ENCODE data around the gene ANKRD13D.

The ANKRD13D gene

DNA sequence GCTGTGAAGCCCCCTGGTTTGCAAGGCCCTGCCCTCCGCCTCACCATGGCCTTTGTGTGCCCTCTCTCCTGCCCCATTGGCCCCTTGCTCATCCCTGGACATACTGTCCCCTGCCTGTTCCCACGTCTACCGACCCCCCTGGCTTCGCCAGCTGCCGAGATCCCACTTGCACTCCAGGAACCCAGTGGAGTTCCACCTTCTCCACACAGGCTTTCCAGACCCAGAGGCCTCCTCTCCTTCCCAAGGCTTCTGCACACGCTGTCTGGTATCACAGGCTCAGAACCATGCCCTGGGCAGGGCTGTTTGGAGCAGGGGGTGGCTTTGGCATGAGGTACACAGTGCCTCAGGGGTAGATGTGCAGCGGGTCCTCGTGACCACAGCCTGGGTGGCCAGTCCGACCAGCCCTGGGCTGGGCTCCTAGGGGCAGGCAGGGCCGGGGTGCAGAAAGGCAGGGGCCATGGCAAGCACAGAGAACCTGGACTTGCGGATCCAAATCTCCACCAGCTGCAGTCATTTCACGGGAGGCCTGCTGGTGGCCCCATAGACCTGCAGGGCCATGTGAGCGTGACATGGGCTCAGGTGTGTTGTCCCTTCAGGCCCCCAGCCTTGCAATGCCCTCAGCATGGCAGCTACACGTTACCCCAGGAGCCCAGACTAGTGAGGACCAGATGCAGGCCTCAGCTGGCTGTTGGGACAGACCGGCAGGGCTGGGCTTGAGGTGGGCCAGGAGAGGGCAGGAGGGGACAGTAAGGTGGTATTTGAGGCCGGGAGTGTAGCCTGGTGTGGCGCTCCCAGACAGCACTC lies 13.3 kb upstream of the ANKRD13D start:
- Mint-ChIP-seq H3K4me1 (ENCODE audit: low read depth) (peaks cover 94% of the 10 kb centered on the region), H3K27me3 (no peaks in the 10 kb centered on the region), H3K36me3 (ENCODE audit: low read depth) (peaks cover 99% of the 10 kb centered on the region), H3K27ac (peak overlapping the region; percentile 99), H3K4me3 (peak overlapping the region; percentile 81), H3K9me3 (no peaks in the 10 kb centered on the region)
- peak; percentile 64 for DNase-seq

GRCh38 chr11:67276781-67277230 lies 12.3 kb upstream of the ANKRD13D start:
- H3K27me3 Mint-ChIP-seq, result no peaks in the 10 kb centered on the region
- peak overlapping the region; percentile 81 for H3K4me3 Mint-ChIP-seq
- peaks cover 99% of the 10 kb centered on the region for H3K36me3 Mint-ChIP-seq (ENCODE audit: low read depth)
- H3K27ac Mint-ChIP-seq, result peak overlapping the region; percentile 99
- DNase-seq, result peak; percentile 81
- H3K4me1 Mint-ChIP-seq (ENCODE audit: low read depth), result peaks cover 84% of the 10 kb centered on the region
- H3K9me3 Mint-ChIP-seq, result no peaks in the 10 kb centered on the region

DNA sequence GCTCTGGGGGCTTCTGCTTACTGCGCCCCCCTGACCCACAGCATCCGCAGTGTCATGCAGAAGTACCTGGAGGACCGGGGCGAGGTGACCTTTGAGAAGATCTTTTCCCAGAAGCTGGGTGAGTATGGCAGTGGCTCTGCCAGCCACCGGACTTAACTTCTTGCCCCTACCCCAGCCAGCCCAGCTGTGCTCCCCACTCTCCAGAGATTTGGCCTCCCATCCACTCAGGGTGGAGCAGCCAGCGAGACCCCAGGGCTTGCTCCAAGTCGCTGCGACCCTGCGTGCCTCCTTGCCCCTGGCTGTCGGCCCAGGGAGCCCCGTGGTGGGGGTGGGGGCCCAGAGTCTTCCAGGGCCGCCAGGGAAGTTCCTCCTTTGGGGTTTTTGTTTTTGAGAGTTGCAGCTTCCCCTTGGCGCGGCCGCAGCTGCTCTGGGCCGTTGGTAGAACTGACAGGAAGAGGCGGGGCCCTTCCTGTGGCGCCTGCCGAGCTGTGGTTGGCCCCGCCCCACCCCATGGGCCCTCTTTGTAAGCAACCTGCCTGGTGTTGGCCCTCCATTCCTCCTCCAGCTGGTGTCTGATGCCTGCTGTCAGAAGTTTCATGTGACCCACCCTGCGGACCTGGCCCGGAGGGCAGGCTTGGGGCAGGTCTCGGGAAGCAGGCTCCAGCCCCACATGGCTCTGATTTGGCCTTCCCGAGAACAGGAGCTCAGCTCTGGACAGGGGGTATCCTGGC lies 11.7 kb upstream of the ANKRD13D start:
- Mint-ChIP-seq H3K27me3 (no peaks in the 10 kb centered on the region), H3K36me3 (ENCODE audit: low read depth) (peaks cover 98% of the 10 kb centered on the region), H3K9me3 (no peaks in the 10 kb centered on the region), H3K4me3 (peak overlapping the region; percentile 81), H3K4me1 (ENCODE audit: low read depth) (peaks cover 79% of the 10 kb centered on the region), H3K27ac (peak overlapping the region; percentile 99)
- peak; percentile 89 for DNase-seq

GRCh38 chr11:67278135-67278938 lies 10.8 kb upstream of the ANKRD13D start:
- H3K36me3 Mint-ChIP-seq (ENCODE audit: low read depth), result peaks cover 98% of the 10 kb centered on the region
- H3K9me3 Mint-ChIP-seq, result no peaks in the 10 kb centered on the region
- no peaks in the 10 kb centered on the region for H3K27me3 Mint-ChIP-seq
- peak overlapping the region; percentile 81 for H3K4me3 Mint-ChIP-seq
- no peak for DNase-seq
- peak overlapping the region; percentile 99 for H3K27ac Mint-ChIP-seq
- peaks cover 72% of the 10 kb centered on the region for H3K4me1 Mint-ChIP-seq (ENCODE audit: low read depth)

DNA sequence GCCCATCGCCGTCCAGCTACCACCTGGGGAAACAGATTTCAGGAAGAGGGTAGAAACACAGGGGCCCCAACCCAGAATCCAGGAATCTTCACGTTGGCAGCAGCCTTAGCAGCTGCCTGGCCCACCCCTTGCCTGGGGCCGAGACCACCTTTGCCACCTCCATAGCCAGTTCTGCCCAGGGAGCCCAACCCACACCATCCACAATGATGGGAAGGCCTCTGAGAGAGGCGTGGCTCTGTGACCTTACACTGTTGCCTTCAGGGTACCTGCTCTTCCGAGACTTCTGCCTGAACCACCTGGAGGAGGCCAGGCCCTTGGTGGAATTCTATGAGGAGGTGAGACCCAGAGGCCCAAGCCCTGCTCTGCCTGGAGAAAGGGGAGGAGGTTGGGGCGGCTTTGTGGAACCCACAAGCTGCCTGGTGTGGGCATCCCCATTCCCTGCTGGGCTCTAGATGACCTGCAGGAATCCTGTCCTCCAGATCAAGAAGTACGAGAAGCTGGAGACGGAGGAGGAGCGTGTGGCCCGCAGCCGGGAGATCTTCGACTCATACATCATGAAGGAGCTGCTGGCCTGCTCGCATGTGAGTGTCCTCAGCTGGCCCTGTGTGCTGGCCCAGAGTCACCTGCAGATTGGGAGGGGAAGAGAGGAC lies 10.0 kb upstream of the ANKRD13D start:
- Mint-ChIP-seq H3K27ac (peak overlapping the region; percentile 99), H3K27me3 (no peaks in the 10 kb centered on the region), H3K4me3 (peak overlapping the region; percentile 12), H3K4me1 (ENCODE audit: low read depth) (peaks cover 69% of the 10 kb centered on the region), H3K36me3 (ENCODE audit: low read depth) (peaks cover 98% of the 10 kb centered on the region), H3K9me3 (no peaks in the 10 kb centered on the region)
- no peak for DNase-seq

DNA sequence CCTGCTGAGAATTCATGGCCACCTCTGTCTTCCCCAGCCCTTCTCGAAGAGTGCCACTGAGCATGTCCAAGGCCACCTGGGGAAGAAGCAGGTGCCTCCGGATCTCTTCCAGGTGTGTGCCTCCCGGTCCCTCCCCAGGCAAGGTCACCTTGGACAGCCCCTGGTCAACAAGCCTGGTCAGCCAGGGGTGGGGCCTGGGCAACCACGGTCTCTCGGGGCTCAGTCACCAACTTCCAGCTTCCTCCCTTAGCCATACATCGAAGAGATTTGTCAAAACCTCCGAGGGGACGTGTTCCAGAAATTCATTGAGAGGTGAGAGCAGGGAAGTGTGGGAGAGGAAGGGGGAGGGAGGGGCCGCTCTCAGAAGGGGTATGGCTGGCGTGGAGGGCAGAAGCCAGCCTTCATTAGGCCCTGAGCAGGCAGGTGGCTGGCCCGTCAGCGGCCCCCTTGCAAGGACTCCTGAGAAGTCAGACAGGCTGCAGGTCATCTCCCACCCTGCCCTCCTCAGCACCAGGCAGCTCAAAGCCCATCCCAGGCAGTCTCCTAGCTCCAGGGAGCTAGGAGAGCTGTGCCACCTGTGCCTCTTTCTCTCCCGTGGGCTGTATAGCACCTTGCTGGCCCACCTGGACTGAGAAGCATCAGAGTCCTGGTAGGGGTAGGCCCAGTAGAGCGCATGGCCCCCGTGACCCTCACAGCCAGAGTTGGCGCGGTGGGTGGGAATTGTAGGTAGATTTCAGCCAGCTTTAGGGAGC lies 9.3 kb upstream of the ANKRD13D start:
- no peak for DNase-seq
- Mint-ChIP-seq H3K27ac (peak overlapping the region; percentile 99), H3K27me3 (no peaks in the 10 kb centered on the region), H3K4me3 (no peak overlapping the region), H3K36me3 (ENCODE audit: low read depth) (peaks cover 98% of the 10 kb centered on the region), H3K4me1 (ENCODE audit: low read depth) (peaks cover 64% of the 10 kb centered on the region), H3K9me3 (no peaks in the 10 kb centered on the region)

- Mint-ChIP-seq H3K9me3 (no peaks in the 10 kb centered on the region), H3K27ac (peak overlapping the region; percentile 89), H3K36me3 (ENCODE audit: low read depth) (peaks cover 97% of the 10 kb centered on the region), H3K4me3 (no peak overlapping the region), H3K27me3 (no peaks in the 10 kb centered on the region), H3K4me1 (ENCODE audit: low read depth) (peaks cover 62% of the 10 kb centered on the region)
- DNase-seq, result no peak
Measured at GRCh38 chr11:67280341-67280787, 8.7 kb upstream of the ANKRD13D start.

GRCh38 chr11:67280788-67281551 lies 8.1 kb upstream of the ANKRD13D start:
- Mint-ChIP-seq H3K9me3 (no peaks in the 10 kb centered on the region), H3K36me3 (ENCODE audit: low read depth) (peaks cover 97% of the 10 kb centered on the region), H3K27me3 (no peaks in the 10 kb centered on the region), H3K4me1 (ENCODE audit: low read depth) (peaks cover 61% of the 10 kb centered on the region), H3K4me3 (no peak overlapping the region), H3K27ac (peak overlapping the region; percentile 89)
- DNase-seq, result no peak

GRCh38 chr11:67281552-67282150 lies 7.5 kb upstream of the ANKRD13D start:
- peaks cover 95% of the 10 kb centered on the region for H3K36me3 Mint-ChIP-seq (ENCODE audit: low read depth)
- H3K27ac Mint-ChIP-seq, result peak overlapping the region; percentile 75
- H3K9me3 Mint-ChIP-seq, result no peaks in the 10 kb centered on the region
- no peak for DNase-seq
- H3K27me3 Mint-ChIP-seq, result no peaks in the 10 kb centered on the region
- H3K4me3 Mint-ChIP-seq, result no peak overlapping the region
- peaks cover 59% of the 10 kb centered on the region for H3K4me1 Mint-ChIP-seq (ENCODE audit: low read depth)

DNA sequence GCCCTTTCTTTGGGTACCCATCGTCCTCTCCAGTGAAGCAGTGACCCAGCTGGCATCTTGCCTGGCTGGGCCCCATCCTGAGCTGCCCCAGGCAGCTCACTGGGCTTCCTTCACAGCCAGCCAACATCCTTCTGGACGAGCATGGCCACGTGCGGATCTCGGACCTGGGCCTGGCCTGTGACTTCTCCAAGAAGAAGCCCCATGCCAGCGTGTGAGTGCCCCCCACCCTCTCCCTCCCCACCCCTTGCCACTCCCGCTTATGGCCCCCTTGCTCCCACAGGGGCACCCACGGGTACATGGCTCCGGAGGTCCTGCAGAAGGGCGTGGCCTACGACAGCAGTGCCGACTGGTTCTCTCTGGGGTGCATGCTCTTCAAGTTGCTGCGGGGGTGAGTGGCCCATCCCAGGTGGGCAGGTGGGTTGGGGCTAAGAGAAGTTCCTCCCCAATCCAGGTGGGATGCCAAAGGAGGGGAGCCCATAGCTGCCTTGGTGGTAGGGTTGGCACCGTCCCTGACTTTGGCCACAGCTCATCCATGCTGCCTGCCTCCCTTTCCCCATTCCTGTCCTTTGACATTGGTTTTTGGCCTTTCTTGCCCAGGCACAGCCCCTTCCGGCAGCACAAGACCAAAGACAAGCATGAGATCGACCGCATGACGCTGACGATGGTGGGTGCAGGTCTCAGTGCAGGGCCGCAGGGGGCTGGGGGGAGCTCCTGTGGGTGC lies 6.8 kb upstream of the ANKRD13D start:
- no peak overlapping the region for H3K4me3 Mint-ChIP-seq
- peak overlapping the region; percentile 82 for H3K27ac Mint-ChIP-seq
- peaks cover 59% of the 10 kb centered on the region for H3K4me1 Mint-ChIP-seq (ENCODE audit: low read depth)
- H3K27me3 Mint-ChIP-seq, result no peaks in the 10 kb centered on the region
- H3K9me3 Mint-ChIP-seq, result no peaks in the 10 kb centered on the region
- no peak for DNase-seq
- peaks cover 95% of the 10 kb centered on the region for H3K36me3 Mint-ChIP-seq (ENCODE audit: low read depth)

GRCh38 chr11:67282876-67283371 lies 6.2 kb upstream of the ANKRD13D start:
- peaks cover 96% of the 10 kb centered on the region for H3K36me3 Mint-ChIP-seq (ENCODE audit: low read depth)
- peaks cover 59% of the 10 kb centered on the region for H3K4me1 Mint-ChIP-seq (ENCODE audit: low read depth)
- DNase-seq, result no peak
- no peaks in the 10 kb centered on the region for H3K27me3 Mint-ChIP-seq
- H3K27ac Mint-ChIP-seq, result peak overlapping the region; percentile 82
- H3K9me3 Mint-ChIP-seq, result no peaks in the 10 kb centered on the region
- H3K4me3 Mint-ChIP-seq, result no peak overlapping the region

- Mint-ChIP-seq H3K4me1 (ENCODE audit: low read depth) (peaks cover 57% of the 10 kb centered on the region), H3K4me3 (no peak overlapping the region), H3K36me3 (ENCODE audit: low read depth) (peaks cover 93% of the 10 kb centered on the region), H3K27me3 (no peaks in the 10 kb centered on the region), H3K27ac (peak overlapping the region; percentile 82), H3K9me3 (no peaks in the 10 kb centered on the region)
- DNase-seq, result no peak
Measured at GRCh38 chr11:67283481-67283963, 5.6 kb upstream of the ANKRD13D start.

All from activated T-cell treated with anti-CD3 and anti-CD28 coated beads, Interleukin-2, amount 50 U/mL, for 24 hours (primary cell).